Gastroesophageal sphincter (tissue), 4 donors: ENCODE measurements around the gene SCGB1A1. TPM values are rescaled to one million over a fixed set of nuclear protein-coding genes. Genes with fewer than 3 reads are reported as not detected.

Source experiments
- ATAC-seq: fragments of 150-250 bp; one replicate; pipeline ENCODE4 v1.9.1; 2016; ENCODE audit warnings: mild to moderate bottlenecking, moderate library complexity
- H3K27ac ChIP-seq, 4 donors: fragments of 200-600 bp; sonication (generic) in 3 of 4; 1 replicate in 3 of 4; 2 replicates in 1 of 4; pipeline ENCODE4 v1.5.1; 2016 to 2019
- H3K27me3 ChIP-seq: fragments of 200-600 bp; sonication (generic); one replicate; pipeline ENCODE4 v1.5.1; 2019
- H3K36me3 ChIP-seq, 2 donors: fragments of 200-600 bp; sonication (generic); one replicate each; pipeline ENCODE4 v1.5.1; 2019; ENCODE audit warnings: control low read depth in 1 of 2
- H3K4me1 ChIP-seq, 3 donors: fragments of 200-600 bp; sonication (generic); 1 replicate in 2 of 3; 2 replicates in 1 of 3; pipeline ENCODE4 v1.5.1; 2016 to 2019; ENCODE audit warnings: control low read depth in 2 of 3
- H3K4me3 ChIP-seq, 2 donors: fragments of 200-600 bp; sonication (generic); one replicate each; pipeline ENCODE4 v1.5.1; 2019; ENCODE audit warnings: mild to moderate bottlenecking in 1 of 2, moderate library complexity in 1 of 2
- H3K9me3 ChIP-seq, 3 donors: fragments of 200-600 bp; sonication (generic); one replicate each; pipeline ENCODE4 v1.5.1; 2017 to 2019; ENCODE audit warnings: control low read depth in 2 of 3
- EP300 ChIP-seq: sonication (generic); formaldehyde crosslinking; IDR thresholded peaks from one replicate; pipeline ENCODE4 v1.6.1; 2017; ENCODE audit warnings: antibody characterized with exemption, mild to moderate bottlenecking
- POLR2A ChIP-seq, 2 donors: fragments of 450-650 bp; IDR thresholded peaks; one replicate each; pipeline ENCODE4 v1.6.1; 2017; ENCODE audit warnings: antibody characterized with exemption in 2 of 2, mild to moderate bottlenecking in 2 of 2, moderate library complexity in 1 of 2
- POLR2AphosphoS5 ChIP-seq: sonication (generic); formaldehyde crosslinking; IDR thresholded peaks from one replicate; pipeline ENCODE4 v1.6.1; 2017; ENCODE audit warnings: antibody characterized with exemption
- WGBS, 2 donors: methylation state at CpG; one replicate each; pipeline ENCODE4 v1.1.5; 2018; ENCODE audit warnings: low coverage in 1 of 2; 5-methylcytosine and 5-hydroxymethylcytosine counted together
- total RNA-seq, 4 donors: library from RNA; depleted of rRNA; stranded (reverse); fragments of >200 nt; gene quantifications; one replicate each; pipeline ENCODE4 v1.1.0, GENCODE V29; 2016
- TF ChIP-seq, protein P1 (sequence below), 4 experiments: fragments of 200-600 bp in 2 of 4; fragments of 450-650 bp in 2 of 4; sonication (generic) in 1 of 4; IDR thresholded peaks; one replicate each; pipeline ENCODE4 v1.5.1; 2017 to 2019; ENCODE audit warnings: antibody characterized with exemption in 4 of 4, mild to moderate bottlenecking in 2 of 4, moderate library complexity in 2 of 4

SCGB1A1 gene
- total RNA-seq, 4 donors from 2014 or later: not detected

DNA sequence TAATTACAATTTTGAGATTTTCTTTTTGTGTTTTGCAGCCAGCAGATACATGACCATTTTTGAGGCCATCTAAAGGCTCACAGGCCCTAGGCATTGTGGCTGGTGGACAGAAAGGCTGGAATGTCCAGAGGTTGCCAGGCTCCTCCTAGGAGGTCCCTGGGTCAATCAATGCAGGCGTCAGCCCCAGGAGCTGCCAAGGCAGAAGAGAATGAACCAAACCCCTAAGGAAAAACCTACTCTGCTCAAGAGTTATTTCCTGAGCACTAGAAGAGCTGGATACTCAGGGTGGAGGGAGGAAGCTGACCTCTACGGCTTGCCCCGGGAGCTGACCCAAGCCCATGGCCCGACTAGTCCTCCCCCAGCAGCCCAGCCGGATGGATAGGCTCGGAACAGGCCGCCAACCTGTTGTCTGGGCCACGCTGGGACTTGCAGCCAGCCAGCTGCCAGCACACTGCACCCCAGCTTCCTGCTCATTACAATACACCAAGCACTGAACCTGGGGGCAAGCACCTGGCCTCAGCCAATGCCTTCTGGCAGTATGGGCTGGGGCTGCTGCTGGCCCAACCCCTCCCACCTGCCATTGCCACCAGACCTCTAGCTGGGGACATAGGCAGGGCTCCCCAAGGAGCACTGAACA lies 5.7 kb upstream of the SCGB1A1 start:
- no peak for ATAC-seq
- WGBS, 2 donors: 68% methylated on average over 5 of the region's 8 CpGs; no CpG with 5 or more reads in 1 of the 2 donors
- H3K27ac ChIP-seq: peak overlapping the region in 1 of 4 donors; percentile 1

DNA sequence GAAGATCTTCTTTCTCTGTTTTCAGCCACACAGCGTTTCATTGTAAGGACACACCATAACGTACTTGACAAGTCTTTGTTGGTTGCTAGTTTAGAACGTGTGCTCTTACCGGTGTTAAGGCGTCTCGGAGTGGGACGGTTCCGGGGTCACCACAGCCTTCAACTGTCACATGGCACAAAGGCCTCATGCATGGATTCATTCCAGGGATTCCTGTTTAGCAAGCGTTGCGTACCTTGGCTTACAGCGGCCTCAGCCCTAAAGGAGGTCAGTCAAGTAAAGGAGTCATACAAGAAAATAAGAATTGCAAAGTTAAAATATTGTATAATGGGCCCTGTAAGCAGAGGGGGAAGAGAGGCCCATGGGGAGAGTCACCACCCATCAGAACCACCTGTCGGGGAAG lies 2.2 kb upstream of the SCGB1A1 start:
- Histone ChIP-seq H3K9me3 (no peaks in the 10 kb centered on the region), H3K27me3 (no peaks in the 10 kb centered on the region), H3K4me1 (peaks cover 3 to 37% (median 8%) of the 10 kb centered on the region in 3 donors), H3K36me3 (no peaks in the 10 kb centered on the region), H3K4me3 (no peak overlapping the region), H3K27ac (no peak overlapping the region)
- no peak for TF ChIP-seq EP300
- TF ChIP-seq, protein P1, sequence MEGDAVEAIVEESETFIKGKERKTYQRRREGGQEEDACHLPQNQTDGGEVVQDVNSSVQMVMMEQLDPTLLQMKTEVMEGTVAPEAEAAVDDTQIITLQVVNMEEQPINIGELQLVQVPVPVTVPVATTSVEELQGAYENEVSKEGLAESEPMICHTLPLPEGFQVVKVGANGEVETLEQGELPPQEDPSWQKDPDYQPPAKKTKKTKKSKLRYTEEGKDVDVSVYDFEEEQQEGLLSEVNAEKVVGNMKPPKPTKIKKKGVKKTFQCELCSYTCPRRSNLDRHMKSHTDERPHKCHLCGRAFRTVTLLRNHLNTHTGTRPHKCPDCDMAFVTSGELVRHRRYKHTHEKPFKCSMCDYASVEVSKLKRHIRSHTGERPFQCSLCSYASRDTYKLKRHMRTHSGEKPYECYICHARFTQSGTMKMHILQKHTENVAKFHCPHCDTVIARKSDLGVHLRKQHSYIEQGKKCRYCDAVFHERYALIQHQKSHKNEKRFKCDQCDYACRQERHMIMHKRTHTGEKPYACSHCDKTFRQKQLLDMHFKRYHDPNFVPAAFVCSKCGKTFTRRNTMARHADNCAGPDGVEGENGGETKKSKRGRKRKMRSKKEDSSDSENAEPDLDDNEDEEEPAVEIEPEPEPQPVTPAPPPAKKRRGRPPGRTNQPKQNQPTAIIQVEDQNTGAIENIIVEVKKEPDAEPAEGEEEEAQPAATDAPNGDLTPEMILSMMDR (IDR thresholded peaks at IDR 0.05): no peak
- TF ChIP-seq POLR2AphosphoS5: no peak
- TF ChIP-seq POLR2A (IDR thresholded peaks at IDR 0.05): no peak
- 100% methylated on average over 2 to 7 of the region's 12 CpGs for WGBS, 2 donors
- ATAC-seq: no peak

More for the DNA sequence above, 5.7 kb upstream of the SCGB1A1 start:
- Histone ChIP-seq H3K27me3 (no peaks in the 10 kb centered on the region), H3K4me3 (no peak overlapping the region), H3K4me1 (peaks cover 0 to 11% (median 0%) of the 10 kb centered on the region in 3 donors), H3K9me3 (no peaks in the 10 kb centered on the region), H3K36me3 (no peaks in the 10 kb centered on the region)
- TF ChIP-seq POLR2A (IDR thresholded peaks at IDR 0.05): no peak
- TF ChIP-seq, protein P1 (IDR thresholded peaks at IDR 0.05): no peak
- TF ChIP-seq POLR2AphosphoS5: no peak
- no peak for TF ChIP-seq EP300

DNA sequence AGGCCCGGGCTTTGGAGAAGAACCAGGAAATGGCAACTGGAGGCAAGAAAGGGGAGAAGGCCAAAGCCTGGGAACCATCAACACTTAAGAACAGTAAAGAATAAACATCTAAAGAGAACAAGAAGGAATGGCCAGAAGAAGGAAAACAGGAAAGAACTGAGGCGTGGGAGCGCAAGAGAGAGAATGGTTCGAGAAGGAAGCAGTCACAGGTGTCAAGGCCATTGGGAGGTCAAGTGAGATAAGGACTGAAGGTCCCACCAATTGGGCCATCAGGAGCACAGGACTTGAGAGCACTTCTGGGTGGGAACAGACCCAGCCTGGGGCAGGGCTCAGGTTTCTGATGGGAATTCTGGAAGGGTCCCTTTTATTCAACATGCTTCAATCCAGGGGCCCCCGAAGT lies 697 bp upstream of the SCGB1A1 start:
- Histone ChIP-seq H3K4me1 (peaks cover 3 to 37% (median 8%) of the 10 kb centered on the region in 3 donors), H3K4me3 (no peak overlapping the region), H3K9me3 (no peaks in the 10 kb centered on the region), H3K27ac (peak overlapping the region in 1 of 4 donors; percentile 63), H3K36me3 (no peaks in the 10 kb centered on the region), H3K27me3 (no peaks in the 10 kb centered on the region)
- no peak for ATAC-seq
- WGBS, 2 donors: 60 to 69% methylated on average over 1 to 4 of the region's 5 CpGs
- TF ChIP-seq, protein P1 (IDR thresholded peaks at IDR 0.05): no peak
- TF ChIP-seq POLR2AphosphoS5: no peak
- no peak for TF ChIP-seq POLR2A (IDR thresholded peaks at IDR 0.05)
- no peak for TF ChIP-seq EP300

DNA sequence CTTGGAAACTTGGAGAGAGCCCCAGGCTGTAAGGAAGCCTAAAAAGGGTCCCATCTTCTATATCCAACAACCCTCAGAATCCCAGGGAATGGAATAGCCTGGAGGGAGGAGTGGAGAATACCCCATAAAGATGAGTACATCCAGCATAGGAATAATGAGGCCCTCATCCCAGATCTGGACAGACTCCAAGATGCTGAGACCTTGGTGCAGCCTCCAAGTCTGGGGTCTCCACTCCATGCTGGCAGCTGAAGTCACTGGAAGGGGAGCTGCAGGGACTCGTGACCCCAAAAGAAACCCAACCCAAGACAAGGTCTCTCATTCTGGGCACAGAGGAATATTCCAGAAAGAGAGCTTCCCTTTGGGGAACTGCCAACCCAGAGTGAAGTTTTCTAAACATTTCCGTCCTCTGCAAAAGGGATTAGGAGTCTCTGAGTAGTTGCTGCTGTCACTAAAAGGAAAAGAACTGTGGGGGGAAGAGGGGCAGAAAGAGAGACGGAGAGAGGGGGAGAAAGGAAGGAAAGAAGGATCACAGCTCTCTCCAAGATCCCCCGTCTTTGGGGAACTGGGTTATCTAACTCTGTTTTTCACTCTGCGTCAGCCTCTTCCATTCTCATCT lies 589 bp downstream of the SCGB1A1 start:
- Histone ChIP-seq H3K4me1 (peaks cover 3 to 31% (median 8%) of the 10 kb centered on the region in 3 donors), H3K27me3 (no peaks in the 10 kb centered on the region), H3K4me3 (no peak overlapping the region), H3K9me3 (no peaks in the 10 kb centered on the region), H3K36me3 (no peaks in the 10 kb centered on the region), H3K27ac (peak overlapping the region; percentile 6 to 74 (median 63))
- peak; percentile 11 for ATAC-seq
- WGBS, 2 donors: 8 to 13% methylated on average over 3 to 5 of the region's 5 CpGs
- TF ChIP-seq EP300: no peak
- TF ChIP-seq POLR2AphosphoS5: no peak
- TF ChIP-seq, protein P1 (IDR thresholded peaks at IDR 0.05): no peak
- TF ChIP-seq POLR2A (IDR thresholded peaks at IDR 0.05): no peak

DNA sequence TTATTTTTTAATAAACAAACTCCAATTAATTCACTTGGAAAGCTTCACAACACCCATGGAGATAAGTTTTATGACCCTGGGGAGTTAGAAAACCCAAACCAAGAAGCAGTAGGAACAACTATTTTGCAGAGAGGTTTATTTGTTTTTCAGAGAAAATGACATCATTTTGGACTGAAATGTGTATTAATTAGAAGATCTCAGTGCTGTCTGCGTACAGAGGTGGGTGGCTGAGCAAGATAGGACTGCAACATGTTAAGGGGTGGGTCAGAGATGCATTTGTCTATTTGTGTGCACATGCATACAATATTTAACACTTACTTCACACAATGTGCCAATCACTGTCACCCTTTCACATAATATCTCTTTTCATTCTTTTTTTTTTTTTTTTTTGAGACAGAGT lies 1.1 kb downstream of the SCGB1A1 start:
- Histone ChIP-seq H3K9me3 (no peaks in the 10 kb centered on the region), H3K4me3 (no peak overlapping the region), H3K27ac (peak overlapping the region; percentile 6 to 74 (median 63)), H3K4me1 (peaks cover 3 to 37% (median 8%) of the 10 kb centered on the region in 3 donors), H3K36me3 (no peaks in the 10 kb centered on the region), H3K27me3 (no peaks in the 10 kb centered on the region)
- 0 to 17% methylated on average over 1 of the region's 1 CpG for WGBS, 2 donors
- TF ChIP-seq EP300: no peak
- no peak for TF ChIP-seq POLR2A (IDR thresholded peaks at IDR 0.05)
- TF ChIP-seq, protein P1 (IDR thresholded peaks at IDR 0.05): no peak
- no peak for TF ChIP-seq POLR2AphosphoS5
- ATAC-seq: no peak
